HG03045 (cell line): Measurements from ENCODE around the gene SLC39A11.

ENCODE experiments used
- ATAC-seq: cut with Tn5 transposase; IDR thresholded peaks from one replicate; pipeline ENCODE4 v1.9.1; 2021; ENCODE audit warnings: mild to moderate bottlenecking, moderate library complexity; ENCODE audit not compliant: unreplicated experiment

SLC39A11 gene

DNA sequence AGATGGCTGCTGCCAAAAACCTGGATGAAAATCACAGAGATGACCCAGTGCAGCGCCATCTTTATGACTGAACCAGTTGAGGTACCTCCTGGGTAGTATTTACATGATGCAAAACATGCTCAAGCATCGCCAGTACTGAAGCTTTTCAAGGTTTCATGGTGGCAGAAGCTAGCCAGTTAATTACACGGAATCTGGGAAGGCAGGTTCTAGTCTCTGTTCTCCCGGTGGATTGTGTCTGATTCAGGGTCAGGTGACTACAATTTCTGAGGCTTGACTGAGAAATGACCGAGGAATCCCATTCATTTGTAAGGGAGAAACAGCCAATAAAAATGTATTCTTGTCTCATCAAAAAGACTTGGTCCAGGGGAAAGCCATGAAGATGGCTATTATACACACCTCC lies 209.1 kb downstream of the SLC39A11 start:
- ATAC-seq = no peak

DNA sequence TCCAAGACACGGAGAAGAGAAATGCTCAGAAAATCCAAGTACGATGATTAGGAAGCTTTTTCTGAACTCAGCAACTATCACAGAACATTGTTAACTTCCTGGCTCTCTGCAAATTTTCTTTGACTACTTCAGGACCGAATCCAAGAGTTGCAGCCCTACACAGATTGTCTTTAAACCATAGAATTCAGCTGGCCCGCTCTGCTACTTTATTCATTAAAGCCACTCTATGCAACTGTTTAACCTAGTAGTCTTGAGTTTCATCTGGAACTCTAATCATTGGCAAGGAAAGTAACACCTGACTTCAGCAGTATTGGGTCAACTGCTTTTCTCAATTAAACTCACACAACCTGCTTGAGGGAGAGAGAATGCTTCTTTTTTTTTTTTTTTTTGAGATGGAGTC lies 210.1 kb downstream of the SLC39A11 start:
- ATAC-seq = no peak

DNA sequence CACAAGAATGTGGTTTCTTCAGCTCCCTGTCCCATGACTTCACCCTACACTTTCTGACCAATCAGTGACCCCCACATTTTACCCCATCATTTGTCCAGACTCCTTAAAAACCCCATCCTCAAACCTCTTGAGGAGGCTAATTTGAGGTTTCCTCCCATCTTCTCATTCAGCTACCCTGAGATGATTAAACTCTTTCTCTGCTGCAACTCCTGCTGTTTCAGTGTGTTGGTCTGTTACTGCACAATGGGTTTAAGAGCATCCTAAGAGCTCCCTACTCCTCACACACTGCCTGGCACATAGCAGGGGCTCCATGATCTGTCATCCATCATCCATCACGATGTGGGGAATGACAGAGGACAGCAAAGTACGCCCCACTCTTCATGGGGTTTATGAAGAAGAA lies 212.6 kb downstream of the SLC39A11 start:
- no peak for ATAC-seq

- no peak for ATAC-seq
Measured at GRCh38 chr17:72878975-72879660, 213.4 kb downstream of the SLC39A11 start.

DNA sequence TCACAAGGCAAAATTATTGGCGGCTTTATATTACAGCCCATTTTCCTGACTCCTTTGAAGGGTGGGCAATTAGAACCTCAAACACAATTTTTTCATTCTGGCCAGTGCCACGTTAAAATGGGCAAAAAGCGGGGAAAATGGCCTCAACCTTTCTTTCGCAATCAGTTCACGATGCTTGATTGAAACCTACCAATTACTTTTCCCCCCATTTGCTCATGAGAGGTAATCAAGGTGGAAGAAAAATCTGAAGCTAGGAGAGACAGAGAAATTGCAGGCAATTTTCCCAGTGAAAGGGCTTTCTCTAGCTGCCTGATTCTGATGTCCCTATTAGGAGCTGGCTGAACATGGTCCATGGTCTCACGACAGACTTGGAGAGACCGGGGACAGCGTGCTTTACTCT lies 215.1 kb downstream of the SLC39A11 start:
- ATAC-seq = no peak

GRCh38 chr17:72876413-72876812 lies 216.1 kb downstream of the SLC39A11 start:
- no peak for ATAC-seq

GRCh38 chr17:72875361-72875760 lies 217.1 kb downstream of the SLC39A11 start:
- no peak for ATAC-seq

DNA sequence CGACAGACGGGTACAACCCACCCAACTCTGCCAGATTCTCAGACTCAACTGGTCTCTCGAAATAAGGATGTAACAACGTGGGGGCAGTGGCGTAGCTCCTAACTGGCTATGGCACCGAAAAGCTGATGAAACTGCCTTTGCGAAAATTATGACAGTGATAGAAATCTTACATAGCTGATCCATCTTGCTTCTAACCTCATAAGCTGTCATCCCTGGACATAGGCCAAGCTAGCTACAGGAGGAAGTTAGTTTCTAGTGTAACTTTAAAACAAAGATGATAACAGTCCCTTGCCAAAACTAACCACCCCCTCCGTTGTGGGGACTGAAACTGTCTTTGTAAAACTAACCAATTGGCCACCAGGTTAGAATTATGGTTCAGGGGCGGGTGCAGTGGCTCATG lies 220.1 kb downstream of the SLC39A11 start:
- no peak for ATAC-seq

DNA sequence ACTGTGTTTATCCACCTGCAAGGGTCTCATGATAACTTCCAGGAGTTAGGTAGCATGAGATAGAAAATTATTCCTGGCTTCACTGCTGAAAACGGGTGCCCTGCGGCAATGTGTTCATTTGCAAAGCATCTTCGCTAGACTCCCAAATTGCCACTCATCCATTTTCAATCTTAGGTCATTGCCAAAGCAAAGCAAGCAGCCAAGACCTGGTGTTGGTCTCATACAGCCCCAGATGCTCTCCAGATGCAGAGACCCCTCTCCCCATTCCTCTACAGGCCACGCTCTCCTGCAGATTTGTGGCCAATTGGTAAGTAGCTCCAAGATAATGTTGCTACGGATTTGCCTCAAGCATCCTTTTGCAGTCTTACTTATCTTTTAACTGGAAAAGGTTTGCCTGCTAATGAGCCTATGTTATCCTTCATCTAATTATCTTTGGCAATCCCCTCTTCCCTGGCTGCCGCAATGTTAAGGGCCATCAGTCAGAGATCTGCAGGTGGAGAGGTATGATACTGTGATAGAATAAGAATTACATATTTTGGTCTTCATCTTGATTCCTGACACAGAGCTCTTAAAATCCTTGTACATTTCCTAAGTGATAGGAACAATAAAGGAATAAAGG lies 222.0 kb downstream of the SLC39A11 start:
- ATAC-seq = no peak

DNA sequence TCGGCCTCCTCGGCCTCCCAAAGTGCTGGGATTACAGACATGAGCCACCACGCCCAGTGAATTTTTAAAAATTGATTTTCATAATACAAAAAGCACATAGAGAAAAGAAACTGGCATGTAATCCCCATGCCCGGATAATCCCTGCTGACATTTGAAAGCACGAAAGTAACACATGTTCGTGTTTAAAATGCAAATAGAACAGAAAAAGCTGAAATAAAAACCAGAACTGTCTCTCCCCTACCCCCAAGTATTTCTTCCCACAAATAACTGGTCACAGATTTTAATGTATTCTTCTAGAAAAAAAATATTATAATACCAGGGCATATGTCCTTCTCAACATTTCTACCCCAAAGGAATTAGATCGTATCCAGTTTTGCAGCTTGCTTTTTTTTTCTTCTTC lies 222.9 kb downstream of the SLC39A11 start:
- no peak for ATAC-seq

DNA sequence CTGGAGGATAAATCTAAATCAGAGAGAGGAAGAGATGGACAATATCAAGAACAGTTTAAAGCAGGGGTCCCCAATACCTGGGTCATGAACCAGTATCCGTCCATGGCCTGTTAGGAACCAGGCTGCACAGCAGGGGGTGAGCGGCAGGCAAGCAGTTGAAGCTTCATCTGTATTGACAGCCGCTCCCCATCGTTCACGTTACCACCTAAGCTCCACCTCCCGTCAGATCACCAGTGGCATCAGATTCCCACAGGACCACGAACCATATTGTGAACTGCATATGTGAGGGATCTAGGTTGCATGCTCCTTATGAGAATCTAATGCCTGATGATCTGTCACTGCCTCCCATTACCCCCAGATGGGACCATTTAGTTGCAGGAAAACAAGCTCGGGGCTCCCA lies 226.5 kb downstream of the SLC39A11 start:
- no peak for ATAC-seq

GRCh38 chr17:72863526-72864211 lies 228.8 kb downstream of the SLC39A11 start:
- ATAC-seq = no peak

DNA sequence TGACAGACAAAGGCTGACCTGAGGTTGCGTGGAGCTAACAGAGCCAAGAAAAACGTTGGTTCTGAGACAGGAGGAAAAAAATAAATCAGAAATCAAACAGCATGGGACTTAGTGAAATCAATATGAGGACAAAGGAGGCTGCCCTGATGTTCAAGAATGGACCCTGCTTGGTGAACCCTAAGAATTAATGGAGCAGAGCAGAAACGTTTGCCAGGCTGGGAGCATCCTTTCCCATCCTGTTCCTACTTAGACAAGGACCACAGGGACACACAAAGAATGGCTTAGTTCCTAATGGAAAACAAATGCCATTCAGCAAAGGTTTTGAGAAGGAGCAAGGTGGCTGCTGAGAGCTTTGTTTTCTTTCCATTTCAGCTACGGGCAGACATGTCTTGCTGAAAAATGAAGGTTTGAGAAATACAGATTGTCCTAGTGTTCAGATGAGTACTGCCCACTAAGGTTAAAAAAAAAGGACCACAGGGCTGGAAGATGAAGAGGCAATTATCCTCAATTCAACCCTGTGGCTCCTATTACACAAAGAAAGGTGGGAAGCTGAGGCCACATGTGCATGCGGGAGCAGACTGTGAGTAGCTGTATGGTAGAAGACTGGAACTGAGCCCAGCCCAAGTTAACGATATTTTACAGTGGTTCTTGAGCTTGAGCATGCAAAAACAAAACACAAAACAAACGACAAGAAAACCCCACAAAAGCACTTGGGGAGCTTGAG lies 230.1 kb downstream of the SLC39A11 start:
- ATAC-seq = no peak

- ATAC-seq = no peak
Measured at GRCh38 chr17:72861811-72862210, 230.7 kb downstream of the SLC39A11 start.

DNA sequence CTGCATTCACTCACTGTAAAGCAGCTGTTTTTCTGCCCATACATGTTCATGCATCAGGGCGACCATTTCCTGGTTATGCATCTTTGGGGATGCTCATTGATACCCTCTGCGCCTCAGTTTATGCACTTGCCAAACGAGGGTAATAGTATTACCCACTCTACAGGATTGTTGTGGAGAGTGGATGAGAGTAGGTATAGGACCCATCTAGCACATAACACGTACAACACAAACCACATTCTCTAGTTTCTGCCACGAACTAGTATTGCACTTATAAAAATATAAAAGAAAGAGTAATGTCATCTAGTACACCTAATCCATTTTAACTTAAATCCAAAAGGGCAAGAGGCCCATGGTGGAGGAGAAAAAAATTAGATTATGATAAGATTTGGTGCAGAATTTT lies 231.7 kb downstream of the SLC39A11 start:
- no peak for ATAC-seq

DNA sequence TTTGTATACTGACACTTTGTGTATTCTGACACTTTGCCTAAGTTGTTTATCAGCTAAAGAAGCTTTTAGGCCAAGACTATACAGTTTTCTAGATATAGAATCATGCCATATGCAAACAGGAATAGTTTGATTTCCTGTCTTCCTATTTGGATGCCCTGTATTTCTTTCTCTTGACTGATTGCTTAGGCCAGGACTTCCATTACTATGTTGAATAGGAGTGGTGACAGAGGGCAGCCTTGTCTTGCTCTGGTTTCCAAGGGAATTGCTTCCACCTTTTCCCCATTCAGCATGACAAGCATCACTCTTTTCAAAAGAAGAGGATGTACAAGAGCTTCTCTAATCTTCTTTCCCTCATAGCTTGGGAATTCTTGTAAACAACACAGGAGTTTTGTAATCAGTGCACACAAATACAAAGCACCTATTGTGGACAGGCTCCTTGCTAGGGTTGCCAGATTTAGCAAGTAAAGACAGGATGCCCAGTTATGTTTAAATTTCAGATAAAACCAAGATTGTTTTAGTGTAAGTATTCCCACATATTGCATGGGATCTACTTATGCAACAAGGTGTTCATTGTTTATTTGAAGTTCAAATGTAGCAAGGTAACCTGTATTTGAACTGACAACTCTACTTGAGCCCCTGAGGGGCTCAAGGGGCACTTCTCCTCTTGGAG lies 233.5 kb downstream of the SLC39A11 start:
- ATAC-seq = no peak

GRCh38 chr17:72853440-72854415 lies 238.8 kb downstream of the SLC39A11 start:
- ATAC-seq = no peak

- ATAC-seq = no peak
Measured at GRCh38 chr17:72852277-72852938, 240.1 kb downstream of the SLC39A11 start.

- no peak for ATAC-seq
Measured at GRCh38 chr17:72850410-72851118, 241.9 kb downstream of the SLC39A11 start.
